Spleen (tissue), 11 donors: ENCODE results near the gene KHDC1. TPM values are rescaled to one million over a fixed set of nuclear protein-coding genes. Genes with fewer than 3 reads are reported as not detected.
A peak's percentile ranks its signal among the peaks of the same experiment; 100 is the strongest.
"Not testable (repeated sequence)": the region's sequence is repeated elsewhere in the genome, so short reads cannot be mapped to it uniquely, and the experiment has no call there.

Experiments
- DNase-seq: peaks from one replicate; pipeline ENCODE4 v3.0.0-alpha.2; 2020
- H3K27ac ChIP-seq, 8 donors: fragments of 200-600 bp; sonication (generic) in 7 of 8; 1 replicate in 4 of 8; 2 replicates in 4 of 8; pipeline versions ENCODE4 v1.5.0 to v1.8.0; 2016 to 2021; ENCODE audit warnings: inconsistent platforms in 4 of 8, mild to moderate bottlenecking in 4 of 8, moderate library complexity in 1 of 8
- H3K27me3 ChIP-seq, 7 donors: fragments of 200-600 bp; sonication (generic) in 6 of 7; replicated peaks in 1 of 7; 1 replicate in 4 of 7; 2 replicates in 3 of 7; pipeline versions ENCODE4 v1.5.0 to v1.8.0; 2016 to 2021; ENCODE audit warnings: inconsistent platforms in 3 of 7, mild to moderate bottlenecking in 1 of 7
- H3K36me3 ChIP-seq, 6 donors: fragments of 200-600 bp; sonication (generic) in 5 of 6; 1 replicate in 4 of 6; 2 replicates in 2 of 6; pipeline versions ENCODE4 v1.5.0 to v1.8.0; 2016 to 2021; ENCODE audit warnings: inconsistent platforms in 2 of 6
- H3K4me1 ChIP-seq, 6 donors: fragments of 200-600 bp; sonication (generic) in 5 of 6; 1 replicate in 3 of 6; 2 replicates in 3 of 6; pipeline versions ENCODE4 v1.5.0 to v1.8.0; 2016 to 2021; ENCODE audit warnings: inconsistent platforms in 3 of 6
- H3K4me3 ChIP-seq, 8 donors: fragments of 200-600 bp; sonication (generic) in 7 of 8; 1 replicate in 4 of 8; 2 replicates in 4 of 8; pipeline versions ENCODE4 v1.5.0 to v1.8.0; 2016 to 2021; ENCODE audit warnings: inconsistent platforms in 4 of 8, mild to moderate bottlenecking in 4 of 8, moderate library complexity in 2 of 8
- H3K9me3 ChIP-seq, 8 donors: fragments of 200-600 bp; sonication (generic) in 7 of 8; 1 replicate in 4 of 8; 2 replicates in 4 of 8; pipeline versions ENCODE4 v1.5.0 to v1.8.0; 2016 to 2021; ENCODE audit warnings: inconsistent platforms in 4 of 8
- CTCF ChIP-seq, 11 experiments: fragments of 200-600 bp in 7 of 11; fragments of 450-650 bp in 4 of 11; sonication (generic) in 4 of 11; IDR thresholded peaks in 8 of 11; conservative IDR thresholded peaks in 3 of 11; 1 replicate in 7 of 11; 2 replicates in 4 of 11; pipeline versions ENCODE4 v1.4.0 to v1.8.0; 2016 to 2021; ENCODE audit warnings: antibody characterized with exemption in 11 of 11, inconsistent platforms in 4 of 11, mild to moderate bottlenecking in 1 of 11
- POLR2A ChIP-seq, 3 donors: fragments of 450-650 bp; IDR thresholded peaks; one replicate each; pipeline ENCODE4 v1.5.1; 2017; ENCODE audit warnings: antibody characterized with exemption in 3 of 3, mild to moderate bottlenecking in 1 of 3
- POLR2AphosphoS5 ChIP-seq, 3 donors: sonication (generic); formaldehyde crosslinking; IDR thresholded peaks; one replicate each; pipeline ENCODE4 v1.5.1; 2017; ENCODE audit warnings: antibody characterized with exemption in 3 of 3
- WGBS, 5 donors: extraction: QIAGEN DNeasy Blood & Tissue Kit in 3 of 5; methylation state at CpG; one replicate each; pipeline versions ENCODE4 v1.1.5 to v1.1.7; 2013 to 2018; 5-methylcytosine and 5-hydroxymethylcytosine counted together
- intact Hi-C: fragments of 100-400 bp; cut with DNase I; formaldehyde crosslinking; loops from one replicate; pipeline ENCODE4 v1.15.0; 2023; ENCODE audit warnings: low total_unique reads
- polyA plus RNA-seq, 3 donors: library from polyadenylated mRNA; stranded (reverse); fragments of 200-250 nt; gene quantifications; one replicate each; pipeline ENCODE4 v1.2.1, GENCODE V29; 2013
- total RNA-seq, 7 donors: library from RNA; depleted of rRNA in 3 of 7; stranded (reverse); fragments of >200 nt in 3 of 7; fragmentation: NEBNext Ultra II Directional in 4 of 7; extraction: Animal tissue kit (Norgen Biotek cat#: 25700) in 4 of 7; gene quantifications; one replicate each; pipeline versions ENCODE4 v1.1.0 to v1.2.1, GENCODE V29; 2016 to 2021
- donor health status: healthy with polysubstance abuse.
- donor health status: DM: no; HTN: no; CAD: no; lungs with moderate emphysema.
- donor health status: DM: no; HTN: no; CAD: no.
- donor health status: Bipolar disorder and iron deficiency.
- donor health status: healthy.
- donor health status: DM: no; HTN: no; CAD: no.
- donor health status: DM: yes; HTN: yes; CAD: no.

Gene KHDC1
- total and polyA plus RNA-seq, 10 donors, result 0.54 to 2.2 (median 0.90) TPM

DNA sequence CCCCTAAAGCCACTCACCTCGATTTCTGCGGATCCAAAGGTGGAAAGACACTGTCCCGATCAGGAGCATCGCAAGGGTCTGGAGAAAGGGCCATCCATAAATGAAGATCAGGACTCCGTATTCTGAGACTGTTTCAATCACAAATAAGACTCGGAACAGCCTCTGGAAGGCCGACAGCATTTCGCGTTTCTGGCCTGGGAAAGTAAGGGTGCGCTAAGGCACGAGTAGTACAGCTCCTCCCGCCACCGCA is 46.5 kb upstream of the KHDC1 start:
- Histone ChIP-seq H3K36me3 (no peaks in the 10 kb centered on the region), H3K27ac (peak overlapping the region in 2 of 8 donors; percentile 62 to 73), H3K4me3 (peak overlapping the region; percentile 48 to 73 (median 64)), H3K4me1 (peaks cover 0 to 24% (median 15%) of the 10 kb centered on the region in 6 donors), H3K27me3 (peaks cover 0 to 27% (median 3%) of the 10 kb centered on the region in 7 donors), H3K9me3 (no peaks in the 10 kb centered on the region)
- WGBS, 5 donors, result 0 to 7% (median 5%) methylated on average over 12 to 13 of the region's 13 CpGs
- intact Hi-C loops, result no loop called here
- no peak for DNase-seq
- TF ChIP-seq CTCF (IDR thresholded peaks at IDR 0.05 in 8 of 11, conservative IDR thresholded peaks at IDR 0.05 in 3 of 11), result no peak
- TF ChIP-seq POLR2A (IDR thresholded peaks at IDR 0.05), result no peak
- no peak for TF ChIP-seq POLR2AphosphoS5 (IDR thresholded peaks at IDR 0.05)

DNA sequence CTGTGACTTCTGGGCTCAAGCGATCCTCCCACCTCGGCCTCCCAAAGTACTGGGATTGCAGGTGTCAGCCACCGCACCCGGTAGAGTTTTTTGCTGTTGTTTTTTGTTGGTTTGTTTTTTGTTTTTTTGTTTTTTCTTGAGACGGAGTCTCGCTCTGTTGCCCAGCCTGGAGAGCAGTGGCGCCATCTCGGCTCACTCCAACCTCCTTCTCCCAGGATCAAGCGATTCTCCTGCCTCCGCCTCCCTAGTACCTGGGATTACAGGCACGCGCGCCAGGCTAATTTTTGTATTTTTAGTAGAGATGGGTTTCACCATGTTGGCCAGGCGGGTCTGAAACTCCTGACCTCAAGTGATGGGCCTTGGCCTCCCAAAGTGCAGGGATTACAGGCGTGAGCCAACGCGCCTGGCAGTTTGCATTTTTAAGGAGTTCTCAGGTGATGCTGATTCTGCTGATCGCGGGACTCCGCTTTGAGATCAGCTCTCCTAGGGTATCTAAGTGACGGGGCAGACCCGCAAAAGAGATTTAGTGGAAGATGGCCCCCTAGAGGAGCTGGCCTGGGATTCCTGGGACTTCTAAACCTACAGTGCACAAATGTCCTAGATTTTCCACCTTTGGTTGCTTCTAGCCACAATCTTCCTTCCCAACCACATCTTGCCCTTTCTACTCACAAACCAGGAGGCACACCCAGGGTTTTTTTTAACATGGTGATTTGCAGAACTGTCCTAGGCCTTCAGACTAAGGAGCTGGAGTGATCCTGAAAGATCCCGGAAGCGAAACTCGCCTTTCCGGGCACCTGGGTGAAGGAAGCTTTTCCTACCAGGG is 45.9 kb upstream of the KHDC1 start:
- H3K36me3 ChIP-seq, result no peaks in the 10 kb centered on the region
- TF ChIP-seq POLR2AphosphoS5 (IDR thresholded peaks at IDR 0.05), result no peak
- no peak for TF ChIP-seq POLR2A (IDR thresholded peaks at IDR 0.05)
- TF ChIP-seq CTCF (IDR thresholded peaks at IDR 0.05 in 8 of 11, conservative IDR thresholded peaks at IDR 0.05 in 3 of 11), result no peak
- H3K4me1 ChIP-seq, result peaks cover 0 to 24% (median 15%) of the 10 kb centered on the region in 6 donors
- peaks cover 0 to 24% (median 0%) of the 10 kb centered on the region in 7 donors for H3K27me3 ChIP-seq
- intact Hi-C loops, result no loop called here
- no peak for DNase-seq
- H3K27ac ChIP-seq, result no peak overlapping the region
- WGBS, 5 donors, result 78 to 84% (median 82%) methylated on average over 26 of the region's 26 CpGs
- peak overlapping the region in 6 of 8 donors; percentile 48 to 73 (median 66) for H3K4me3 ChIP-seq
- no peaks in the 10 kb centered on the region for H3K9me3 ChIP-seq

- H3K27me3 ChIP-seq, intact Hi-C loops, H3K27ac ChIP-seq, H3K4me3 ChIP-seq, DNase-seq, H3K4me1 ChIP-seq, H3K9me3 ChIP-seq, H3K36me3 ChIP-seq: not testable (repeated sequence)
- 65 to 79% (median 66%) methylated on average over 7 of the region's 7 CpGs for WGBS, 5 donors
Measured at GRCh38 chr6:73303773-73304172, 40.8 kb upstream of the KHDC1 start.

DNA sequence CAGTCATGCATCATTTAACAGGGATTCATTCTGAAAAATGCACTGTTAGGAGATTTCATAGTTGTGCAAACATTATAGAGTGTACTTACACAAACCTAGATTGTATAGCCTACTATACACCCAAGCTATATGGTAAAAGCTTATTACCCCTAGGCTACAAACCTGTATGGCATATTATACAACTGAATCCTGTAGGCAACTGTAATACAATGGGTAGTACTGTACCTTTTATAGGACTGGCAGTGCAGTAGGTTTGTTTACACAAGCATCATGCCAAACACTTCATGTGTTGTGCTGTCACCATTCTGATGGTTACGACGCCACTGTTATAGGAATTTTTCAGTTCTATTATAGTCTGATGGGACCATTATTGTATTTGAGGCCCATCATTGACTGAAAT is 39.3 kb upstream of the KHDC1 start:
- Histone ChIP-seq H3K4me3 (no peak overlapping the region), H3K36me3 (peaks cover 0 to 11% (median 0%) of the 10 kb centered on the region in 6 donors), H3K9me3 (no peaks in the 10 kb centered on the region), H3K27me3 (peaks cover 0 to 4% (median 0%) of the 10 kb centered on the region in 7 donors), H3K27ac (no peak overlapping the region), H3K4me1 (no peaks in the 10 kb centered on the region)
- intact Hi-C loops, result no loop called here
- no peak for TF ChIP-seq POLR2A (IDR thresholded peaks at IDR 0.05)
- TF ChIP-seq POLR2AphosphoS5 (IDR thresholded peaks at IDR 0.05), result no peak
- no peak for TF ChIP-seq CTCF (IDR thresholded peaks at IDR 0.05 in 8 of 11, conservative IDR thresholded peaks at IDR 0.05 in 3 of 11)
- no peak for DNase-seq
- WGBS, 5 donors, result 94 to 95% (median 94%) methylated on average over 2 of the region's 2 CpGs
